ENCODE results near the gene CEP128. TPM values are rescaled to one million over a fixed set of nuclear protein-coding genes. Genes with fewer than 3 reads are reported as not detected.

Gene CEP128
- total RNA-seq, 1 donor from 2014 or later, result 3.3 TPM

DNA sequence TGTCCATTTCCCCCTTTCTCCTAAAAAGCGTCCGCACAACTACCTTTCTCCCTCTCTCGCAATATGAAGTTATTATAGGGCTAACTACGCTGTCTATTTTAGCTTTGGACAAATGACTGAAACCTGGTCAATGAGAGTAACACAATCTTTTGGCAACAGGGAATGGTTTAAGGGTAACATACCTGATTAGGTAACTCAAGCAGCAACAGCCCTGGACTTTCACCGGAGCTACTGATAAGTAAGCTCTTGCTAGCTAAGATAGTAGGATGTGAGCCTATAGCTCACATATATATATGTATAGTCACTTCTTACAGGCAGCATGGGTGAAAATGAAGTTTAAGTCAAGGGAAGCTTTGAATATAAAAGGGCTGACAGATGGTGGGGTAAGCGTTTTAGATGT, 313.0 kb downstream of the CEP128 start:
- H3K9me3 ChIP-seq, result peaks cover 0 to 3% of the 10 kb centered on the region in 2 donors
- no peaks in the 10 kb centered on the region for H3K4me1 ChIP-seq
- no peaks in the 10 kb centered on the region for H3K27me3 ChIP-seq
- intact Hi-C loops (cut with DNase I), result no loop called here
- H3K27ac ChIP-seq, result no peak overlapping the region
- DNase-seq (ENCODE audit: low spot score in 2 of 2), result no peak
- H3K4me3 ChIP-seq, result no peak overlapping the region
- TF ChIP-seq, protein P1, sequence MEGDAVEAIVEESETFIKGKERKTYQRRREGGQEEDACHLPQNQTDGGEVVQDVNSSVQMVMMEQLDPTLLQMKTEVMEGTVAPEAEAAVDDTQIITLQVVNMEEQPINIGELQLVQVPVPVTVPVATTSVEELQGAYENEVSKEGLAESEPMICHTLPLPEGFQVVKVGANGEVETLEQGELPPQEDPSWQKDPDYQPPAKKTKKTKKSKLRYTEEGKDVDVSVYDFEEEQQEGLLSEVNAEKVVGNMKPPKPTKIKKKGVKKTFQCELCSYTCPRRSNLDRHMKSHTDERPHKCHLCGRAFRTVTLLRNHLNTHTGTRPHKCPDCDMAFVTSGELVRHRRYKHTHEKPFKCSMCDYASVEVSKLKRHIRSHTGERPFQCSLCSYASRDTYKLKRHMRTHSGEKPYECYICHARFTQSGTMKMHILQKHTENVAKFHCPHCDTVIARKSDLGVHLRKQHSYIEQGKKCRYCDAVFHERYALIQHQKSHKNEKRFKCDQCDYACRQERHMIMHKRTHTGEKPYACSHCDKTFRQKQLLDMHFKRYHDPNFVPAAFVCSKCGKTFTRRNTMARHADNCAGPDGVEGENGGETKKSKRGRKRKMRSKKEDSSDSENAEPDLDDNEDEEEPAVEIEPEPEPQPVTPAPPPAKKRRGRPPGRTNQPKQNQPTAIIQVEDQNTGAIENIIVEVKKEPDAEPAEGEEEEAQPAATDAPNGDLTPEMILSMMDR (IDR thresholded peaks at IDR 0.05), result no peak
- H3K36me3 ChIP-seq, result no peaks in the 10 kb centered on the region

DNA sequence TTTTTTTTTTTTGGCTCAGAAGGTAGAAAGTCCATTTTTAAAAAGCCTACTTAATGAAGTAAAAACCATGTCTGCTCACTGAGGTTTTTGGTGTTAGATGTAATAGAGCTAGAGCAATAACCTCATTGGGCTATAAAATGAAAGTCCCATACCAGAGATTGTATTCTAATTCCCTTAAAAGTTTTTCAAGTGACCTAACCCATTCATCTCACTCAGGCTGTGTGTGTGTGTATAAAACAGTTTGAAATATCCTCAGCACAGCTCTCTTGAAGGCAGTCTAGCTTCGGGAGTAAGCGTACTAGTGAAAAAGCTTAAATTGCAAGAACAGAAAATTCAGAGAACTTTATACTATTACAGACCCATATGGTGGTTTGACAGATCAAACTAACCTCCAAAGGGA, 313.8 kb downstream of the CEP128 start:
- TF ChIP-seq, protein P1 (IDR thresholded peaks at IDR 0.05), result no peak
- intact Hi-C loops (cut with DNase I), result no loop called here

DNA sequence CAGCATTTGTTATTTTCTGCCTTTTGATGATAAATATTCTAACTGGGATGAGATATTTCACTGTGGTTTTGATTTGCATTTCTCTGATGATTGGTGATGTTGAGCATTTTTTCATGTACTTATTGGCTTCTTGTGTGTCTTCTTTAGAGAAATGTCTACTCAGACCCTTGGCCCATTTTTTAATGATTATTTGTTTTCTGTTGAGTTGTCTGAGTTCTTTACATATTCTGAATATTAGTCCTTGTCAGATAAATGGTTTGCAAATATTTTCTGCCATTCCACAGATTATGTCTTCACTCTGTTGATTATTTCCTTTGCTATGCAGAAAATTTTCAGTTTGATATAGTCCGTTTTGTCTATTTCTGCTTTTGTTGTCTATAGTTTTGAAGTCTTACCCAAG, 317.0 kb downstream of the CEP128 start:
- Histone ChIP-seq H3K4me1 (no peaks in the 10 kb centered on the region), H3K9me3 (peaks cover 0 to 3% of the 10 kb centered on the region in 2 donors), H3K4me3 (no peak overlapping the region), H3K27ac (no peak overlapping the region), H3K27me3 (no peaks in the 10 kb centered on the region), H3K36me3 (no peaks in the 10 kb centered on the region)
- TF ChIP-seq, protein P1 (IDR thresholded peaks at IDR 0.05), result no peak
- intact Hi-C loops (cut with DNase I), result no loop called here
- no peak for DNase-seq (ENCODE audit: low spot score in 2 of 2)

More for the DNA sequence above, 313.8 kb downstream of the CEP128 start:
- Histone ChIP-seq H3K27ac (no peak overlapping the region), H3K36me3 (no peaks in the 10 kb centered on the region), H3K4me3 (no peak overlapping the region), H3K4me1 (no peaks in the 10 kb centered on the region), H3K9me3 (peaks cover 0 to 3% of the 10 kb centered on the region in 2 donors), H3K27me3 (no peaks in the 10 kb centered on the region)
- no peak for DNase-seq (ENCODE audit: low spot score in 2 of 2)

DNA sequence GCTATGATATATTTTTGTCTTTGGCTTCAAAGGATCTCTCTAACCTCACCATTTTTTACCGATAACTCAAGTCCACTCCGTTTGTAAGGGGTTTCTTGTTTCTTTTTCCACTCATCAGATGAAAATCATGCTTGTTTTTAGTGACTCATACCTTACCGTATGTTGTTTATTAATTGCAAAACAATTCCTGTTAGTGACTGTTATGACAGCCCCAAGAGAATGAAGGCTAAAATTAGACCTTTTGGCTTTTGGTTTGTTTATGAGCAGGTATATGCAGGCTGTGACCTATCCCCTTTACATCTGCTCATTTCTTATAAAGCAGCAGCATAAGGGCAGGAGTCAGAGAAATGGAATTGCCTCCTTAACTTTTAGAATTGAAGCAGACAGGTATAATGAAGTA, 319.8 kb downstream of the CEP128 start:
- Histone ChIP-seq H3K36me3 (no peaks in the 10 kb centered on the region), H3K4me3 (no peak overlapping the region), H3K9me3 (peaks cover 0 to 3% of the 10 kb centered on the region in 2 donors), H3K27ac (no peak overlapping the region), H3K27me3 (no peaks in the 10 kb centered on the region), H3K4me1 (no peaks in the 10 kb centered on the region)
- intact Hi-C loops (cut with DNase I), result no loop called here
- no peak for DNase-seq (ENCODE audit: low spot score in 2 of 2)
- TF ChIP-seq, protein P1 (IDR thresholded peaks at IDR 0.05), result no peak

DNA sequence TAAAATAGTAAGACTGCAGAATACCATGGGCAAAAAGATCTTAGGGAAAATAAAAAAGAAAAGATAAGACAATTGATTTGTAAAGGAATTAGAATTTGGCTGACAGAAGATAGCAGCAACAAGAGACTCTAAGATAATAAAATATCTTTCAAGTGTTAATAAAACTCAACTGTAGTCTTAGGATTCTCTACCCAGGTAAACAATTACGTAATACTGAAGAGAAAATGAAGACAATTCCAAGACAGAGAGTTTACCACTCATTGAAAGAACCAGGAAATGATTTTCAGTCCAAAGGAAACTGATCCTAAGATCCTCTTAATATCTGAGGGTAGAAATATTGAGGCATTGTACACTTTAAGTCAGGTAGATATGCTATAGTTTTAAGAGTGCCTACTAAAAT, 321.1 kb downstream of the CEP128 start:
- Histone ChIP-seq H3K27ac (no peak overlapping the region), H3K4me3 (no peak overlapping the region), H3K27me3 (no peaks in the 10 kb centered on the region), H3K4me1 (no peaks in the 10 kb centered on the region), H3K9me3 (peaks cover 0 to 2% of the 10 kb centered on the region in 2 donors), H3K36me3 (no peaks in the 10 kb centered on the region)
- intact Hi-C loops (cut with DNase I), result no loop called here
- TF ChIP-seq, protein P1 (IDR thresholded peaks at IDR 0.05), result no peak
- DNase-seq (ENCODE audit: low spot score in 2 of 2), result no peak

DNA sequence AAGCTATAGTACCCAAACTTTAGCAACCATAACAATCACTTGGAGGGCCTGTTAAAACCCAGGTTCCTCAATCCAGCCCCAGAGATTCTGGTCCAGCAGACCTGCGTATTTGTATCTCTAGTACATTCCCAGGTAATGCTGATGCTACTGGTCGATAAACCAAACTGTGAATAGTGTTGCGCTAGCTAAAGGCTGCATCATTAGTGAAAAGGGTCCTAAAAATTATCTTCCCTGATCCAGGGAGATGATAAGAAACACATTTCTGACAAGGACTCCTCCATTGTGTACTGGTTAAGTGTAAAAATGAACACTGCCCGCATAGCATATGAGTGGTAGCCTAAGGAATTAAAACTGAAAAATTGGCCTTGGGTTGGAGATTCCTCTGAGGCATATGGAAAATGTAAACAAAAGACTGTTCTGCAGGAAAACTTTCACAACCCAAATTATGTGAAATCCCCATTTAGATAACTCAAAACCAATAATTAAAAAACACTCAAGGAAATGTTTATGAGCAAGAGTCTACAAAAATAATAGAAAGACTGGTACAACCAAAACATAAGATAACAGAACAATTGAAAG, 322.7 kb downstream of the CEP128 start:
- no peak for DNase-seq (ENCODE audit: low spot score in 2 of 2)
- Histone ChIP-seq H3K9me3 (no peaks in the 10 kb centered on the region), H3K36me3 (no peaks in the 10 kb centered on the region), H3K4me3 (no peak overlapping the region), H3K4me1 (no peaks in the 10 kb centered on the region), H3K27me3 (no peaks in the 10 kb centered on the region), H3K27ac (no peak overlapping the region)
- TF ChIP-seq, protein P1 (IDR thresholded peaks at IDR 0.05), result no peak
- intact Hi-C loops (cut with DNase I), result no loop called here

Data from ascending aorta (tissue), 2 donors.